H1 (cell line): ENCODE results near the gene SEC61A1. TPM values are rescaled to one million over a fixed set of nuclear protein-coding genes. Genes with fewer than 3 reads are reported as not detected.

Experiments
- polyA plus RNA-seq, 7 experiments: library from polyadenylated mRNA; depleted of rRNA in 3 of 7; stranded (reverse) in 5 of 7; unstranded in 2 of 7; fragments of >200 nt in 5 of 7; fragments of 200-250 nt in 2 of 7; gene quantifications; 1 replicate in 5 of 7; 2 replicates in 1 of 7; 4 replicates in 1 of 7; pipeline versions ENCODE4 v1.2.1 to v1.2.3, GENCODE V29; 2011 to 2013; ENCODE audit warnings: missing spikeins in 2 of 7, mixed read lengths in 2 of 7
- total RNA-seq: library from RNA; stranded (reverse); fragmentation: NEBNext Ultra II Directional; extraction: Animal tissue kit (Norgen Biotek cat#: 25700); gene quantifications from 2 replicates; pipeline ENCODE4 v1.2.1, GENCODE V29; 2021
- TF ChIP-seq, protein P1 (sequence below): fragments of 300-600 bp; sonication (generic); IDR thresholded peaks from 2 replicates; pipeline ENCODE4 v1.7.1; 2012; ENCODE audit warnings: low read length, moderate library complexity, mild to moderate bottlenecking, inconsistent platforms; ENCODE audit not compliant: insufficient replicate concordance

SEC61A1 gene
- total and polyA plus RNA-seq, 2 of the 8 experiments (the other 6 are each of a cell fraction or from before 2014, with no cell fraction given): 133 to 165 TPM

DNA sequence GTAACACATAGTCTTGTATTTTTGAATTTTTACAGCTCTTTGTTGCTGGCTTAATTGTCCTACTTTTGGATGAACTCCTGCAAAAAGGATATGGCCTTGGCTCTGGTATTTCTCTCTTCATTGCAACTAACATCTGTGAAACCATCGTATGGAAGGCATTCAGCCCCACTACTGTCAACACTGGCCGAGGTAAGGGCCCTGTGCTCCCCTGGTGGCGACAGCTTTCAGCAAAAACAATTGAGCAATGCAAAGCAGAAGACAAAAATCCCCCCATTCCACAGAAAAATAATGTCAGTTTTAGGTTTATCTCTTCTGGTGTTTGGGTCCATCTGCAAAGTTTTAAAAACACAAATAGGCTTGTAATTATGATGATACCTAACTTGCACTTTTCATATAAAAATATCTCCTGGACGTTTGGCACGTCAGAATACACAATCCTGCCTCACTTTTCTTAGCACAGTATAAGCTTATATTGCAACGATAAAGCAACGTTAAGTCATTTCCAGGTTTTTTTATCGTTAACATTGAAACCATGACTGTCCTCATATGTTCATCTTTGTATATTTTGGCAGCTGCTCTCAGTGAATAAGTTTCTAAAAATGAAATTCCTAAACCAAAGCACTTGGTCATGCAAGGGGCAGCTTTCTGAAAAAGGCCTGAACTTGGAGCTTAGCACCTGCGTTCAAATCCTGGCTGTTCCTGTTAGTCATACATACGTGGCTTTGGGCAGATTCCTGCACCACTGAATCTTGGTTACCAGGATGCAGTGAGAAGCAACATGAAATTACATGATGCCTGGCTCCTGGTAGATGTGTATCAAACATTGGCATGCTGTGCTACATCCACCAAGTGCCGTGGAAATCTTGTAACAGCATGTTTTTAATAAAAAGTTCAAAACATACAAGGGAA, 8.5 kb downstream of the SEC61A1 start (continued):
- TF ChIP-seq, protein P1, sequence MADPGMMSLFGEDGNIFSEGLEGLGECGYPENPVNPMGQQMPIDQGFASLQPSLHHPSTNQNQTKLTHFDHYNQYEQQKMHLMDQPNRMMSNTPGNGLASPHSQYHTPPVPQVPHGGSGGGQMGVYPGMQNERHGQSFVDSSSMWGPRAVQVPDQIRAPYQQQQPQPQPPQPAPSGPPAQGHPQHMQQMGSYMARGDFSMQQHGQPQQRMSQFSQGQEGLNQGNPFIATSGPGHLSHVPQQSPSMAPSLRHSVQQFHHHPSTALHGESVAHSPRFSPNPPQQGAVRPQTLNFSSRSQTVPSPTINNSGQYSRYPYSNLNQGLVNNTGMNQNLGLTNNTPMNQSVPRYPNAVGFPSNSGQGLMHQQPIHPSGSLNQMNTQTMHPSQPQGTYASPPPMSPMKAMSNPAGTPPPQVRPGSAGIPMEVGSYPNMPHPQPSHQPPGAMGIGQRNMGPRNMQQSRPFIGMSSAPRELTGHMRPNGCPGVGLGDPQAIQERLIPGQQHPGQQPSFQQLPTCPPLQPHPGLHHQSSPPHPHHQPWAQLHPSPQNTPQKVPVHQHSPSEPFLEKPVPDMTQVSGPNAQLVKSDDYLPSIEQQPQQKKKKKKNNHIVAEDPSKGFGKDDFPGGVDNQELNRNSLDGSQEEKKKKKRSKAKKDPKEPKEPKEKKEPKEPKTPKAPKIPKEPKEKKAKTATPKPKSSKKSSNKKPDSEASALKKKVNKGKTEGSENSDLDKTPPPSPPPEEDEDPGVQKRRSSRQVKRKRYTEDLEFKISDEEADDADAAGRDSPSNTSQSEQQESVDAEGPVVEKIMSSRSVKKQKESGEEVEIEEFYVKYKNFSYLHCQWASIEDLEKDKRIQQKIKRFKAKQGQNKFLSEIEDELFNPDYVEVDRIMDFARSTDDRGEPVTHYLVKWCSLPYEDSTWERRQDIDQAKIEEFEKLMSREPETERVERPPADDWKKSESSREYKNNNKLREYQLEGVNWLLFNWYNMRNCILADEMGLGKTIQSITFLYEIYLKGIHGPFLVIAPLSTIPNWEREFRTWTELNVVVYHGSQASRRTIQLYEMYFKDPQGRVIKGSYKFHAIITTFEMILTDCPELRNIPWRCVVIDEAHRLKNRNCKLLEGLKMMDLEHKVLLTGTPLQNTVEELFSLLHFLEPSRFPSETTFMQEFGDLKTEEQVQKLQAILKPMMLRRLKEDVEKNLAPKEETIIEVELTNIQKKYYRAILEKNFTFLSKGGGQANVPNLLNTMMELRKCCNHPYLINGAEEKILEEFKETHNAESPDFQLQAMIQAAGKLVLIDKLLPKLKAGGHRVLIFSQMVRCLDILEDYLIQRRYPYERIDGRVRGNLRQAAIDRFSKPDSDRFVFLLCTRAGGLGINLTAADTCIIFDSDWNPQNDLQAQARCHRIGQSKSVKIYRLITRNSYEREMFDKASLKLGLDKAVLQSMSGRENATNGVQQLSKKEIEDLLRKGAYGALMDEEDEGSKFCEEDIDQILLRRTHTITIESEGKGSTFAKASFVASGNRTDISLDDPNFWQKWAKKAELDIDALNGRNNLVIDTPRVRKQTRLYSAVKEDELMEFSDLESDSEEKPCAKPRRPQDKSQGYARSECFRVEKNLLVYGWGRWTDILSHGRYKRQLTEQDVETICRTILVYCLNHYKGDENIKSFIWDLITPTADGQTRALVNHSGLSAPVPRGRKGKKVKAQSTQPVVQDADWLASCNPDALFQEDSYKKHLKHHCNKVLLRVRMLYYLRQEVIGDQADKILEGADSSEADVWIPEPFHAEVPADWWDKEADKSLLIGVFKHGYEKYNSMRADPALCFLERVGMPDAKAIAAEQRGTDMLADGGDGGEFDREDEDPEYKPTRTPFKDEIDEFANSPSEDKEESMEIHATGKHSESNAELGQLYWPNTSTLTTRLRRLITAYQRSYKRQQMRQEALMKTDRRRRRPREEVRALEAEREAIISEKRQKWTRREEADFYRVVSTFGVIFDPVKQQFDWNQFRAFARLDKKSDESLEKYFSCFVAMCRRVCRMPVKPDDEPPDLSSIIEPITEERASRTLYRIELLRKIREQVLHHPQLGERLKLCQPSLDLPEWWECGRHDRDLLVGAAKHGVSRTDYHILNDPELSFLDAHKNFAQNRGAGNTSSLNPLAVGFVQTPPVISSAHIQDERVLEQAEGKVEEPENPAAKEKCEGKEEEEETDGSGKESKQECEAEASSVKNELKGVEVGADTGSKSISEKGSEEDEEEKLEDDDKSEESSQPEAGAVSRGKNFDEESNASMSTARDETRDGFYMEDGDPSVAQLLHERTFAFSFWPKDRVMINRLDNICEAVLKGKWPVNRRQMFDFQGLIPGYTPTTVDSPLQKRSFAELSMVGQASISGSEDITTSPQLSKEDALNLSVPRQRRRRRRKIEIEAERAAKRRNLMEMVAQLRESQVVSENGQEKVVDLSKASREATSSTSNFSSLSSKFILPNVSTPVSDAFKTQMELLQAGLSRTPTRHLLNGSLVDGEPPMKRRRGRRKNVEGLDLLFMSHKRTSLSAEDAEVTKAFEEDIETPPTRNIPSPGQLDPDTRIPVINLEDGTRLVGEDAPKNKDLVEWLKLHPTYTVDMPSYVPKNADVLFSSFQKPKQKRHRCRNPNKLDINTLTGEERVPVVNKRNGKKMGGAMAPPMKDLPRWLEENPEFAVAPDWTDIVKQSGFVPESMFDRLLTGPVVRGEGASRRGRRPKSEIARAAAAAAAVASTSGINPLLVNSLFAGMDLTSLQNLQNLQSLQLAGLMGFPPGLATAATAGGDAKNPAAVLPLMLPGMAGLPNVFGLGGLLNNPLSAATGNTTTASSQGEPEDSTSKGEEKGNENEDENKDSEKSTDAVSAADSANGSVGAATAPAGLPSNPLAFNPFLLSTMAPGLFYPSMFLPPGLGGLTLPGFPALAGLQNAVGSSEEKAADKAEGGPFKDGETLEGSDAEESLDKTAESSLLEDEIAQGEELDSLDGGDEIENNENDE: no peak
